NCI-H524 (cell line): ENCODE results near the gene AMACR.
"Not testable (repeated sequence)": the region's sequence is repeated elsewhere in the genome, so short reads cannot be mapped to it uniquely, and the experiment has no call there.

Experiments used
- DNase-seq, 2 experiments: peaks; one replicate each; lab custom pipeline; 2025; lab: John Stamatoyannopoulos, UW

Gene AMACR

DNA sequence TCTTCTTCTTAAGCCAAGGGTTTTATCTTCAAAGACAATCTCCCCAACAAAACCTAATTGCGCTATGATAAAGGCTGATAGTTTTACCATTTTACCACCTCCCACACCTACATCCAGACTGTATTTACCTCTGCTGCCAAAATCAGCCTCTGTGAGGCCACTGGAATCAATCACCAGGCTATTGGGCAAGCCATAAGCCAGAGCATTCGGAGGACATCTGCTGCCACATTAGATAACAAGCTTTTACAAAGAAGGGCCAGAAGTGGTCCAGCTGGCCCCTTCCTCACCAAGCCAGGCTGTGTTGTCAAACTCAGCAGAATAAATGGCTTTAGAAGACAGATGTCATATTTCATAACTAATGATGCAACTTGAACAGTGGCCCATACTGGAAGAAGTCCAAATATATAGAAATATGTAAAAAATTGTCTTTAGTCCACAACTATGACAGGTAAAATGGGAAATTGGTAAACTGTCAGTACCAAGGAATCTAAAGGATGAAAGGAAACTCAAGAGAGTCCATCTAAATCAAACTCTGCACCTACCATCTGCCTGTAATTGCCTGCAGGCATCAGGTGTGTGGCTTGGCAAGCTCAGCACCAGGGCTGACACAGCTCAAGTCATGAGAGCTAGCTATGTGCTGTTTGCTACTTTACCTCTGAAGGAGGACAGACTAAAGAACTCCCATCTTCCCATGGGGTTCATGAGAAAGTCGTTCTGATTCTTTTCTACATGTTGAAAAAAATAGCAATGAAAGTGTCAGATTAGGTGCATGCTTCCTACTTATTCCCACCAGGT is 39.4 kb downstream of the AMACR start:
- peak; percentile 95 to 99 for DNase-seq

DNA sequence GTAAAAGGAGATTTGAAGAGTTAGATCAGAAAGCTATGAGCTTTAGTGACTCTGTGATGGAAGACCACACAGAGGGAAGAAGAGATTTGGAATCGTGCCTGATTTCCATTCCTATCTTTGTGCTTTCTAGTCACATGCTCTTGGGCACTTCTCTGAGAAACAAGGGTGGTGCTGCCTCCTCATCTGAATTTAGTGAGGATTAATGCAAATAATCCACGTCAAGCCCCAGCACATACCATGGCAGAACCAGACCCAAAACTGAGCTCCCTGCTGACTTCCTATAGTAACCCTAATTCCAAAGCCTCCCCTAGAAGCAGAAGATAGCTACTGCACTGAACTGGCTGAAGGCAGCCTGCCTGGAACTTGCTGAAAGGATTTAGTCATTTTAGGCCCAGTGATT is 41.0 kb downstream of the AMACR start:
- peak in 1 of 2 experiments; percentile 50 for DNase-seq

DNA sequence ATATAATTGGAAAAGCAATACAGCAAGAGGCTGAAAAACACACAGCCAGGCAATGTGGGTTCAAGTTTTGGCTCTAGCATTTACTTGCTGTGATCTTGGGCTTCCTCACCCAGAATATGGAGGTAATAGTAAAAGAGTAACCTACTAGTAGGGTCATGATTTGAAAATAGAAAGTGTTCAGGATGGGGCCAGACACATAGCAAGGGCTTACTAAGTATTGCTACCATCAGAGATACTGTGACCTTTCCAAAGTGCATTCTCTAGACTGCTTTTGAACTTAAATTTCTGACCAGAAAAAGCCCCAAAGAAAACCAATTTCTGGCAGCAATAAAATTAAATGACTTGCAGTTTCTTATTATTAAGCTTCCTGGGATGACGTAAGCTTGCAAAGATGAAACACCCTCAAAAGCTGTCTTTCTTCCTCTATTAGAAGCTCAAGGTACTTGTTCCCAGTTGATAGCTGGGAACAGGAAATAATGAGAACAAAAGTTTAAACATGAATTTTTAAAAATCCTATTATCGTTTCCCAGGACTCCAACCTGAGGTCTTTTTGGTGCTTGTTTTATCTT is 43.6 kb downstream of the AMACR start:
- DNase-seq, result no peak

DNA sequence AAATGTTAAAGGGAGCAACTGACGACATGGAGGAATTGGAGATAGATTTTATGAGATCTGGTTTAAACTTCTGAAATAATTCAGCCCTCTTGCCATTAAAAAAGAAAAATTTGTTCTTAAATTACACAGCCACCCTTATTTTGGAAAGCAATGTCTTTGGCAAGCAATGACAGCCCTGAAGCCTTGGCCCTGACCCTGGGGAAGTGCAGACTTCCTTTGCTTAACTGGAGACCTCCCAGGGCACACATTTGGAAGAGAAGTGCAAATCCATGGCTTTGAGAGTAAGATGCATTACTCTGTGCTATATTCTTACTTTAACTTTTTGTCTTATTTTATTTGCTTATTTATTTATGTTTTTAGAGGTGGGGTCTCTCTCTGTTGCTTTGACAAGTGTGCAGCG is 49.7 kb downstream of the AMACR start:
- DNase-seq, result no peak

DNA sequence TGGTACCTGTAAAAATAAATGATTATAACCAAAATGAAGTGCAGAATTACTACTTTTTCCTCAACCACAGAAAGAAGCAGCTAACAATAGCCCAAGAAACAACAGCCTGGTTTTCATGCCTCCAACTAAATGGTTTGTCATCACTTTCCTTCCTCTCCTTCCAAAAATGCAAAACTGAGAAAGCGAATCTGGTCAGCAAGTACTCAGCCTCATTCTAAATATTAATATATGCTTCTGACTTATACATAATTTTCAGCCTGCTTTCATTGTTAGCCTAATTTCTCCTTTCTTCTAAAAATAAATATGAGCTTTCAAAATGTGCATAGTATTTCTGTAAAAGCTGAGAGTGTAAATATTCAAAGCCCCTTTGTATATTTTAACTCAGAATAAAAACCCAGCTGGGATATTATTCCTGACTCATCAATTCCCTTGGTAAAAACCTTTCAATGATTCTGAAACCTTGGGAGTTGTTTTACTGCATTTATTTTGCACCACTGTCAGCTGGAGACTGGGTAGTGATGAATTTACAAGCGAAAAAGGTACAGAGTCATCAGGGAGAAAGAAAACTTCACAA is 50.2 kb downstream of the AMACR start:
- no peak for DNase-seq

DNA sequence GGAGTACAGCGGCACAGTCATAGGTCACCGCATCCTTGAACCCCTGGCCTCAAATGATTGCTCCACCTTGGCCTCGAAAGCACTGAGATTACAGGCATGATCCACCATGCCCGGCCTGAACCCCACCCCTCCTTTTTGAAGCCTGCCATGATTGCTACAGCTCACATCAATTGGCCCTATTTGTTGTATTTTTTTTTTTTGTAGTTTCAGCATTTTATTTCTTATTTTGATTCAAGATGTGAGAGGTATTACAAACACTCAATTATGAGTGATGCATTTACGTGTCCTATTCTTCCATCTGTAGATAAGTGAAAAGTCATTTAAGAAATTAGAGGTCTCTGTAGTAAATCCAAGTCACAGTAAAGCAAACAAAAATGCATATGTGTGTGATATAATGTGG is 55.7 kb downstream of the AMACR start:
- DNase-seq, result not testable (repeated sequence)

DNA sequence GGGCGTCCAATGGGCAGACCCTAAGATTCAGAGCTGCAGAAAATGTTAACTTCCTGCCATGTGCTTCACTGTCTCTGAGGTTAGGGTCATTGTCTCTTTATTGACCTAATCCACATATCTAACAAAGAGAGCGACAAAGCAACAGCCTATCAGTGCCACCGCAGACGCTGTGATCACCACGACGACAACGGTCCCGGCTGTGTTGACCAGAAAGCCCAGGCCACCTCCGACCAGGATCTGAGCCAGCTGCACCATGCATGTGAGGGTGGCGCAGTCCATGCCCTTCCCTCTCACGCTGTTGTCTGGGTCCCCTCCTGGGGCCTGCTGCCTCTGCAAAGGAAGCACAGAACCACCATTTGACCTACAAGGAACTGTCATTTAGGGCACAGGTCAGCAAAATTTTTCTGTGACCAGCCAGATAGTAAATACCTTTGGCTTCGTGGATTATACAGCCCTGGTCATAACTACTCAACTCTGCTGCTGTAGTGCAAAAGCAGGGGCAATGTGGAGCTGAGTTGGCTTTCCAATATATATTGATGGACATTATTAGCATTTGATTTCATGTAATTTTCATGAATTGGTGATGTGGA is 63.2 kb downstream of the AMACR start:
- no peak for DNase-seq

DNA sequence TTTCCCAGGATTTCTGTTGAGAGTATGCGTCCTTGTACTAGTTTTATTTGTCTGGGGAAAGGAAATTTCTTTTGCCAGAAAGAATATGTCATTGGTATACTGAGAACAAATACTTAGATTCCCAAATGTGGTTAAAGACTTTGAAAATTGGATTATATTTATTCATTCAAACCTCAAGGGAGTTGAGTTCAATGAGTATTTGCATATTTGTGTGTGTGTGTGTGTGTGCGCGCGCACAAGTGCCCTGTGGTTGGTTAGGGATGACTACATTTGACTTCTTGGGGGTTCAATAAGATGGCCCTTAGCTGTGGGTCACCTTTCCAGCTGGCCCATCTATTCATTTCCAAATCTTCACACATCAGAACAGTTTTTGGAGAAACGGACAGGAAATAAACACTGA is 66.8 kb downstream of the AMACR start:
- DNase-seq, result no peak

DNA sequence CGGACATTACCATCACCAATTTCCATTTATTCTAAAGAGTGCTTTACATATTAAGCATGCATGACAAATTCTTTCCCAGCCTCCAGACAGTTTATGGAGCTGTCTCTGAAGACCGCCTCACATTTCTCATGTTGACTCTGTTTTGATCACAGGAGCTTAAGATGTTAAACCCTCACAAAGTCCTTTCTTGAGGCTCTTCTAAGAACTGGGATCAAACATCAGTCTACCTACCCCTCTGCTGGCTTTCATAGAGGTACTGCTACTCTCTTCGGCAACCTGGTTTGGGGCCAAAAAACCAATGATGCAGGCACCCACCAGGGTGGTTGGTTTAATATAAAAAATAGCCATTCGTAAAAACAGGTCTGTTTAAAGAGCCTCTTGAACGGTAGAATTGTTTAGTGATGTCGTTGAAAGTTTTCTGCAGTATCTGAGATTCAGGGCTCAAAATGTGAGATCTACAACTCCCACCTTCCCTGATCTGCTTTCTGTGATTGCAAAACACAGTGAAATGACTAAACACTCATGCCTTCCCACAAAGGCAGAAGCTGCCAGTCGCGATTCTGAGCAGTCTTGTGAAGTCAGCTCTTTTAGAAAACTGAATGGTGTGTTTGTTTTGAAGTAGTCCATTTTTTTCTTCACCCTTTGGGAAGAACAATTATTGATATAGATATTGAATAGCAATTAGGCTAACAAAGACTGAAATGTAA is 68.1 kb downstream of the AMACR start:
- DNase-seq, result no peak

DNA sequence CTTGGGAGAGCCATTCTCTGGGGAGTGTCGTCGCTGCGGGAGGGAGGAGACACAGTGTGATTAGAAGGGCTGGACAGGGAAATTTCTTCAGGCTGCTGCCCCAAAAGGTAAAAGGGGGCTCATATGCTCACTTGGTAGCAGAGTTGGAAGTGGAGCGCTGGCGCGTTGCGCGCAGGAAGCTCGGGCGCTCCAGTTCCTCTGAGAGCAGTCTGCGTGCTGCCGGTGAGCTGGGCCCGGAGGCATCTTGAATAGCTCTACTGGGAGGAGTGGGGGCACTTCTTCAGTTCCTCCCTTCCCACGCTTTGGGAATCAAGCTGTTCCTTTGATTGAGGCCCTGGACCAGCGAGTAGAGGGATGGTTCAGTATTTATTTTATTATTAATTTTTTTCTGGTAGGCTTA is 69.0 kb downstream of the AMACR start:
- peak in 1 of 2 experiments; percentile 60 for DNase-seq

DNA sequence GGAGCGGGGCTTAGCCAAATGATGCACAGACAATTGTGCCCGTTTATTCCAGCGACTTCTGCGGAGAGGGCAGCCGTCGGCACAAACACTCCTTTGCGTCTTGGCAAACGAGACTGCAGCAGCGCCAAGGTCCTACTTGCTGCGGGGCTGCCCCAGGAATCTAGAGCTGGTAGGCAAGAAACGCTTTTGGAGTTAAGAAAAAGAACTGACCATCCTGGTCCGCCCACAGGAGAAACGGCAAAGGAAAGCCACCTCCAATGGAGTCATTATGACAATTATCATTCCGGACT is 69.4 kb downstream of the AMACR start:
- DNase-seq, result no peak

DNA sequence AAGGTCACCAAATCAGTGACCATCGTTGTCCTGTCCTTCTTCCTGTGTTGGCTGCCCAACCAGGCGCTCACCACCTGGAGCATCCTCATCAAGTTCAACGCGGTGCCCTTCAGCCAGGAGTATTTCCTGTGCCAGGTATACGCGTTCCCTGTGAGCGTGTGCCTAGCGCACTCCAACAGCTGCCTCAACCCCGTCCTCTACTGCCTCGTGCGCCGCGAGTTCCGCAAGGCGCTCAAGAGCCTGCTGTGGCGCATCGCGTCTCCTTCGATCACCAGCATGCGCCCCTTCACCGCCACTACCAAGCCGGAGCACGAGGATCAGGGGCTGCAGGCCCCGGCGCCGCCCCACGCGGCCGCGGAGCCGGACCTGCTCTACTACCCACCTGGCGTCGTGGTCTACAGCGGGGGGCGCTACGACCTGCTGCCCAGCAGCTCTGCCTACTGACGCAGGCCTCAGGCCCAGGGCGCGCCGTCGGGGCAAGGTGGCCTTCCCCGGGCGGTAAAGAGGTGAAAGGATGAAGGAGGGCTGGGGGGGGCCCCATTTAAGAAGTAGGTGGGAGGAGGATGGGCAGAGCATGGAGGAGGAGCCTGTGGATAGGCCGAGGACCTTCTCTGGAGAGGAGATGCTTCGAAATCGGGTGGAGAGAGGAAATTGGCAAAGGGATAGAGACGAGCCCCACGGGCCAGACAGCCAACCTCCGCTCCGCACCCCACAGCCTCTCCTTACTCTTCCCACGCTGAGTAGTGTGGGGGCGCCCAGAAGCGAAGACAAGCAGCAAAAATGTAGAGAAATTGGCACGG is 69.9 kb downstream of the AMACR start:
- DNase-seq, result no peak

DNA sequence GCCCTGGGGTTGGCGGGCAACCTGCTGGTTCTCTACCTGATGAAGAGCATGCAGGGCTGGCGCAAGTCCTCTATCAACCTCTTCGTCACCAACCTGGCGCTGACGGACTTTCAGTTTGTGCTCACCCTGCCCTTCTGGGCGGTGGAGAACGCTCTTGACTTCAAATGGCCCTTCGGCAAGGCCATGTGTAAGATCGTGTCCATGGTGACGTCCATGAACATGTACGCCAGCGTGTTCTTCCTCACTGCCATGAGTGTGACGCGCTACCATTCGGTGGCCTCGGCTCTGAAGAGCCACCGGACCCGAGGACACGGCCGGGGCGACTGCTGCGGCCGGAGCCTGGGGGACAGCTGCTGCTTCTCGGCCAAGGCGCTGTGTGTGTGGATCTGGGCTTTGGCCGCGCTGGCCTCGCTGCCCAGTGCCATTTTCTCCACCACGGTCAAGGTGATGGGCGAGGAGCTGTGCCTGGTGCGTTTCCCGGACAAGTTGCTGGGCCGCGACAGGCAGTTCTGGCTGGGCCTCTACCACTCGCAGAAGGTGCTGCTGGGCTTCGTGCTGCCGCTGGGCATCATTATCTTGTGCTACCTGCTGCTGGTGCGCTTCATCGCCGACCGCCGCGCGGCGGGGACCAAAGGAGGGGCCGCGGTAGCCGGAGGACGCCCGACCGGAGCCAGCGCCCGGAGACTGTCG is 70.7 kb downstream of the AMACR start:
- no peak for DNase-seq

DNA sequence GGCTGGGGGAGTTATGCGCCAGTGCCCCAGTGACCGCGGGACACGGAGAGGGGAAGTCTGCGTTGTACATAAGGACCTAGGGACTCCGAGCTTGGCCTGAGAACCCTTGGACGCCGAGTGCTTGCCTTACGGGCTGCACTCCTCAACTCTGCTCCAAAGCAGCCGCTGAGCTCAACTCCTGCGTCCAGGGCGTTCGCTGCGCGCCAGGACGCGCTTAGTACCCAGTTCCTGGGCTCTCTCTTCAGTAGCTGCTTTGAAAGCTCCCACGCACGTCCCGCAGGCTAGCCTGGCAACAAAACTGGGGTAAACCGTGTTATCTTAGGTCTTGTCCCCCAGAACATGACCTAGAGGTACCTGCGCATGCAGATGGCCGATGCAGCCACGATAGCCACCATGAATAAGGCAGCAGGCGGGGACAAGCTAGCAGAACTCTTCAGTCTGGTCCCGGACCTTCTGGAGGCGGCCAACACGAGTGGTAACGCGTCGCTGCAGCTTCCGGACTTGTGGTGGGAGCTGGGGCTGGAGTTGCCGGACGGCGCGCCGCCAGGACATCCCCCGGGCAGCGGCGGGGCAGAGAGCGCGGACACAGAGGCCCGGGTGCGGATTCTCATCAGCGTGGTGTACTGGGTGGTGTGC is 71.4 kb downstream of the AMACR start, which contains the start of gene RXFP3:
TSS of gene RXFP3 (plus strand) at position 6 of the 636 bp plus-strand sequence. CDS start at position 361, 355 bp downstream.
- peak in 1 of 2 experiments; percentile 54 for DNase-seq
